GM12874 (cell line): ENCODE data around the gene PITPNM1.

Experiments
- CTCF ChIP-seq: IDR thresholded peaks from 2 replicates; pipeline ENCODE4 v1.5.1; 2011; ENCODE audit warnings: low read depth, mild to moderate bottlenecking, control low read depth, low read length, moderate library complexity; ENCODE audit not compliant: insufficient read depth

The PITPNM1 gene

GRCh38 chr11:67466367-67466766 is 38.8 kb downstream of the PITPNM1 start:
- no peak for TF ChIP-seq CTCF

GRCh38 chr11:67465189-67465510 is 40.0 kb downstream of the PITPNM1 start:
- TF ChIP-seq CTCF, result no peak

GRCh38 chr11:67464411-67465188 is 40.6 kb downstream of the PITPNM1 start:
- no peak for TF ChIP-seq CTCF

- no peak for TF ChIP-seq CTCF
Observed at GRCh38 chr11:67463680-67464410, 41.3 kb downstream of the PITPNM1 start.

GRCh38 chr11:67463186-67463585 is 42.0 kb downstream of the PITPNM1 start:
- TF ChIP-seq CTCF, result no peak

- no peak for TF ChIP-seq CTCF
Observed at GRCh38 chr11:67458266-67458665, 46.9 kb downstream of the PITPNM1 start.

GRCh38 chr11:67457453-67457852 is 47.7 kb downstream of the PITPNM1 start:
- TF ChIP-seq CTCF, result no peak
